Hematopoietic multipotent progenitor cell treated with erythropoietin and hydrocortisone succinate and interleukin-3 and kit ligand, for 4 days (in vitro differentiated cells): Measurements from ENCODE around the gene MT2A.

Experiments
- DNase-seq: peaks from one replicate; pipeline ENCODE4 v3.0.0-alpha.2; 2015

The MT2A gene

DNA sequence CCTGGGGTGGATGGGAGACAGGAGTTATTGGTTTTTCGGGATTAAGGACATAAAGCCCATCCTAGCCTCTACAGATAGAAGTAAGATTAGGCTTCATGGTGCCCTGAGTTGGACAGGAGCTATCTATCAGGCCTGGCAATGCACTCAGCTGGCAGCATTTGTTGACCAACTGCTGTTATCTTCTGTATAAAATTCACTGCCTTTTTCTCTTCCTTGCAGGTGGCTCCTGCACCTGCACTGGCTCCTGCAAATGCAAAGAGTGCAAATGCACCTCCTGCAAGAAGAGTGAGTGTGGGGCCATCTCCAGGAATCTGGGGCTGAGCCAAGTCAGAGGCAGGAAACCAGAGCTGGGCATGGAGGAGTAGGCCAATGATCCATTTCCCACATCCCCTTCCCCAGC, 30.7 kb downstream of the MT2A start:
- no peak for DNase-seq

DNA sequence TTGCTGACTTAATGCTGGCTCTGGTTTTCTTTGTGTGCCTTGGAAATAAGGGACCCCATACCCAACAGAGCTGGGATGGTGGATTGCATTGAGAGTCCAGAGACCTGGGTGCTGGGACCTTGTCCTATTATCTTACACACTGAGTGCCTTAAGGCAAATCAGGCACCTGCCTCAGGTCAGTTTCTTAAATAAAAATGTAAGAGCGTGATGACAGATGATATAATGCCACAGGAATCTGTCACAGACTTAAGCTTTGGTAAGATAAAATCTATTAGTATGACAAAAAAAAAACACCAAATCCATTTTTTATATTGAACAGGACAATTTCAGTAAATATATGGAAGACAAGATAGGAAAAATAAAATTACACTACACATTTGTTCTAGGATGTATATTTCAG, 31.7 kb downstream of the MT2A start:
- no peak for DNase-seq

DNA sequence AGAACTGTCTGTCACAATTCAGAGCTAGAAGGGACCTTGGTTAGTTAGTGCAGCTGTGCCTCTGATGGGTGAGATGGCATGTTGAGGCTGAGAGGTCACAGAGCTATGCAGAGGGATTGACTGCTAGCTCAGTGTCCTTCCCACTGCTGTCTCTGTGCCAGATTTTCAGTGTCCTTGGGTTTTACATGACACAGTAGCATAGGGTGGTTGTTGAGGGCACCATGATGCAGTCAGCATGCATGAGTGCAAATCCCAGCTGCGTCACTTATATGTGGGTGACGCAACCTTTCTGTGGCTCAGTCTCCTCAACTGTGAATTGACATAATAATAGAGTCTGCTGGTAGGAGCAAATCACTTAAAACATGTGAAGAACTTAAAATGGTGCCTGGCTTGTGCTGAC, 32.8 kb downstream of the MT2A start:
- DNase-seq: no peak

DNA sequence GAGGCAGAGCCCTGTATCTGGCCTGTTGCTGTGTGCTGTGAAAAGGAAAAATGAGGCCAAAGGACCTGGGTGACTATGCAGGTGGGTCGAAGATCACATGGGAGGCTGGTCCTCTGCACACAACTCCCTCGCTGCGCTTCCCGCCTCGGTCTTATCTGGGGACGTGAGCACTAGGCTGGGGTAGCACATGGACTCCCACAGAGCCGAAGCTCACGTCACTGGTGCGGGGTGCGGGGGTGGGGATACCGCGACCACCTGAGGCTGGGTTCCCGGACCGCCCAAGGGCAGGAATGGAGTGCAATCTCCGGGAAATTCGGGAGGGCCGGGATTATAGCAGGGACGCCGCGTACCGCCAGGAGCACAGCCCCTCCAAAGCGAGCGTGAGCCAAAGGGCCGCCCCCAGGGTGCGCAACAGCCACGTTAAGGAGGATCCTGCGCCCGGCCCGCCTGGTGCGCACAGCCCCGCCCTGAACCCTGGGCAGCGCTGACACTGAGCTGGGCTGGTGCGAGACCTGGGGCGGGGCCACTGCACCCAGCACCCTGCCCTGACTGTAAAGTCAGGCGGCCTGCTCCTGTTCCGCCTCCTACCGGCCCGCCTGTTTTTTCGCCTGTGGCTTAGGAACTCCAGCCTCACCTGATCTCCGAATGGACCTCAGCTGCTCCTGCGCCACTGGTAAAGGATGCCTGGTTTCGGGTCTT, 34.8 kb downstream of the MT2A start:
- peak; percentile 80 for DNase-seq

DNA sequence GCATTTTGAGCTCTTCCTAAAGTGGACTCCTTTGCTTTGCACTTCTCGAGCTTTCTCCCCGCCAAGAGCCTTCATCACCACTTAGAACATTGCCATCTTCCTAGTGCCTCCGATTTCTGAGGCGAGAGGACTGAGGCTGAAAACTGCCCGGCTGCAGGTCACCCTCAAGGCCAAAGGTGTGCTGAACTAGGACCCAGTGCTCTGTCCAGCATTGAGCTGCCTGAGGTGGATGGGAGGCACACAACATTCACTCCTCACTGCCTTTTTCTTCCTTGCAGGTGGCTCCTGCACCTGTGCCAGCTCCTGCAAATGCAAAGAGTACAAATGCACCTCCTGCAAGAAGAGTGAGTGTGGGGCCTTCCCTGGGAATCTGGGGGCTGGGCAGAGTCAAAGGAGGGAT, 35.4 kb downstream of the MT2A start:
- no peak for DNase-seq

DNA sequence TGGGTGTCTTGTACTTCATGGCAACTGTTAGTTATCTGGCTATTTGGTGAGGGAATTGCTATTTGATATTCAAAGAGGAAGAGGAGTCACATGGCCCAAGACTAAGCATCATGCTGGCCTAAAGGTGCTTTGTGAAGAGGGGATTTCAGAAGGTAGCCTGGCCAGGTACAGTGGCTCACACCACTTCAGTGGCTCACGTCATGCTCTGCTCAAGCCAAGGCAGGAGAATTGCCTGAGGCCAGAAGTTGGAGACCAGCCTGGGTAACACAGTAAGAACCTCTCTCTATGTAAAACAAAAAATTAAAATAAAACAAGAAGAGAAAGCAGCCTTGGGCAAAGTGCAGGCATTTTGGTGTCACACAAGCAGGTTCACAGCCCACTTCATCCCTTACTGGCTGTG, 36.9 kb downstream of the MT2A start:
- no peak for DNase-seq

DNA sequence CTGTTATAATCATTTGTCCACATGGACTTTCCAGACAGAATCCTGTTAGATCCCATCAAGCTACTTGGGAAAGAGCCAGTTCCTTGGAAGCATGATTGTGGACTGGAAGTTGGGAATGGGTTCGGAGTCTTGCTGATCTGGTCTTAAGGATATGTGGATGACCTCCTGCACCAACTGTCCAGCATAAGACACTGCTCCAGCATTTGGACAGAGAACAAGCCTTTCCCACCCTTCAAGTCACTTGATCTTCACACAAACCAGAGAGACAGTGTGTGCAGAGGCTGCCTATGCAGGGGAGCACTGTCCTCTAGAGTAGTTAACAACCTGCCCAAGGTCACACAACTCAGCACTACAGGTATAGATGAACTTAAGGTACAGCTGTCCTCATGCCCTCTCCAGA, 37.5 kb downstream of the MT2A start:
- no peak for DNase-seq

DNA sequence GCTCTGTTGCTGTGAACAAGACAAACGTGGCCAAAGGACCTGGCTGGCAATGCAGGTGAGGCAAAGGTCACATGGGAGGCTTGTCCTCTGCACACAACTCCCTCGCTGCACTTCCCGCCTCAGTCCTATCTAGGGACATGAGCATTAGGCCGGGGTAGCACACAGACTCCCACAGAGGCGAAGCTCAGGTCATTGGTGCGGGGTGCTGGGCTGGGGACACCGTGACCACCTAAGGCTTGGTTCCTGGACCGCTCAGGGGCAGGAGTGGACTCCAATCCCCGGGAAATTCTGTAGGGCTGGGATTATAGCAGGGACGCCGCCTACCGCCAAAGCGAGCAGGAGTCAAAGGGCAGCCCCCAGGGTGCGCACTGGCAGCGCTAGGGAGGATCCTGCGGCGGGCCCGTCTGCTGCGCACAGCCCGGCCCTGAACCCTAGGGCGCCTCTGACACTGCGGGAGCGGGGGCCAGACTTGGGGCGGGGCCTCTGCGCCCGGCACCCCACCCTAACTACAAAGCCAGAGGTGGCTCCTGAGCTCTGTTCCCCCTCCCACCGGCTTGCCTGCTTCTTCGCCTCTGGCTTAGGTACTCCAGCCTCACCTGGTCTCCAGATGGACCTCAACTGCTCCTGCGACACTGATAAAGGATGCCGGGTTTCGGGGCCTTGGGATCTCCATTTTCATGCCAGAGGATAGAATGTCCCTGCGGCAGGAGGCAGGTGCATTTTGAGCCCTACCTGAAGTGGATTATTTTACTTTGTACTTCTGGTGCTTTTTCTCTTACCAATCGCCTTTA, 39.5 kb downstream of the MT2A start:
- DNase-seq: no peak

DNA sequence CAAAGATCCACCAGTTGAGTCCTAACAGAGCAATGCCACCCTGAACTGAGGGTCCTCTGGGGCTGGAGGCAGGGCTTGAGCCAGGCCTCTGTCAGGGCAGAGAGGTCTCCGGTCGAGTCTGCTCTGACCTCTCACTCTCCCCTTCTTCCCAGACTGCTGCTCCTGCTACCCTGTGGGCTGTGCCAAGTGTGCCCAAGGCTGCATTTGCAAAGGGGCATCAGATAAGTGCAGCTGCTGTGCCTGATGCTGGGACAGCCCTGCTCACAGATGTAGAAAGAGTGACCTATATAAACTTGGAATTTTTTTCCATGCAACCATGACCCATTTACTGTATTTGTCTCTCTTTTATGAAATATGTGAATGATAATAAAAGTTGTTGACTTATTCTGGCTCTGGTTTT, 40.9 kb downstream of the MT2A start:
- DNase-seq: no peak

DNA sequence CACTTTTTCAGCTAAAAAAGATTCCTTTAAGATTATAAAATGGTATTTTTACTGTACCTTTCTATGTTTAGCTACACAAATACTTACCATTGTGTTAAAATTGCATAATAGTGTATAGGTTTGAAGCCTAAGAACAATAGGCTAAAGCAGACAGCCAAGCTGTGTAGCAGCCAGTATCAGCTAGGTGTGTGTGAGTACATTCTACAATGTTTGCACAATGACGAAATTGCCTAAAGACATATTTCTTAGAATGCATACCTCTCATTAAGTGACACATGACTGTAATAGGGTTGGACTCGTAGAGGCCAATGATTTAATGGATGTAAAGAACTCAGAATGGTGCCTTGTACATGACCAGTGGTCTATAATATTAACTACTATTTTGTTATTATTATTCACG, 41.4 kb downstream of the MT2A start:
- no peak for DNase-seq

DNA sequence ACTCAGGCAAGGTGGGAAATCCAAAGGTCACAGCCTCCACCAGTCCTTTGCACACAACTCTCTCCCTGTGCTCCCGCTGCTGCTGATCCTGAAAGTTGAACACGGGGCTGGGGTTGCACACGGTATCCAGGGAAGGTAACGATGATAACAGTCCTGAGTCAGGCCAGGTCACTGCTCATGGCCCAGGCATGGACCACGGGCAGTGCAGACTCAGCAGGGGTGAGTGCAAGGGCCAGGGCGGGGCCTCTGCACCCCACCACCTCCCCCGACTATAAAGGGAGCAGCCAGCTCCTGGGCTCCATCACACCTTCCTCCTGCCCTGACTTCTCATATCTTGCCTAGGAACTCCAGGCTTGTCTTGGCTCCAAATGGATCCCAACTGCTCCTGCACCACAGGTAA, 43.2 kb downstream of the MT2A start, which contains the start of gene MT1B:
Gene MT1B, plus strand, starts transcription at position 301 of the 400 bp plus-strand sequence. Its CDS starts 68 bp downstream, at position 369.
- DNase-seq: no peak

DNA sequence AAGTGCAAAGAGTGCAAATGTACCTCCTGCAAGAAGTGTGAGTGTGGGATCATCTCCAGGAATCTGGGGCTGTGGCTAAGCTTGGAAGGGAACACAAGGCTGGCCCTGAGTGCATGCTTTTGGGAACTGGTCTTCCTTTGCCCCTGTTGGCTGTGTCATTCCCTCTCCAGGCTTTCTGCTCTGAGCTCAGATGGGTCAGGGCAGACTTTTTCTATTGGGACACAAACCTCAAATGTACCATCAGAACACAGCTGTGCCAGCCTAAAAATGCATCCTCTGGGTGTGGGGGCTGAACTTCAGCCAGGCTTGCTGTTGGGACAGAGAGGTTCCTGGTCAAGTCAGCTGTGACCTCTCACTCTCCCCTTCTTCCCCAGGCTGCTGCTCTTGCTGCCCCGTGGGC, 44.2 kb downstream of the MT2A start:
- no peak for DNase-seq

DNA sequence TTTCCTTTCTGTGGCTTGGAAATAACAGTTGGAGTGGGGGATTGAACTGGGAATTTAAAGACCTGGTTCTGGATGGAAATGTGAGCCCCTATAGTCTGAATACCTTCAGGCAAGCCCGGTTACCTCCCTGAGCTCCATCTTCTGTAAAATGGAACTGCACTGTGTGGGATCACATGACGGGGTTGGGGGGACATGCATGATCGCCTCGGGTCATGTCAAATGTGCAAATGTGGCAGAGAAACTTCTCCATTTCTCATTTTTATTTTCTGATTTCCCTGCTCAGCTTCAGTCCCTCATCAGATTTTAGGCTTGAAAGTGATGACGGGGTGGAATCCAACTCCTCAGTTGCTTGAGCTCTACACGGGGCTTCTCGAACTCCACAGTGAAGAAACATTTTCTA, 44.8 kb downstream of the MT2A start:
- no peak for DNase-seq

DNA sequence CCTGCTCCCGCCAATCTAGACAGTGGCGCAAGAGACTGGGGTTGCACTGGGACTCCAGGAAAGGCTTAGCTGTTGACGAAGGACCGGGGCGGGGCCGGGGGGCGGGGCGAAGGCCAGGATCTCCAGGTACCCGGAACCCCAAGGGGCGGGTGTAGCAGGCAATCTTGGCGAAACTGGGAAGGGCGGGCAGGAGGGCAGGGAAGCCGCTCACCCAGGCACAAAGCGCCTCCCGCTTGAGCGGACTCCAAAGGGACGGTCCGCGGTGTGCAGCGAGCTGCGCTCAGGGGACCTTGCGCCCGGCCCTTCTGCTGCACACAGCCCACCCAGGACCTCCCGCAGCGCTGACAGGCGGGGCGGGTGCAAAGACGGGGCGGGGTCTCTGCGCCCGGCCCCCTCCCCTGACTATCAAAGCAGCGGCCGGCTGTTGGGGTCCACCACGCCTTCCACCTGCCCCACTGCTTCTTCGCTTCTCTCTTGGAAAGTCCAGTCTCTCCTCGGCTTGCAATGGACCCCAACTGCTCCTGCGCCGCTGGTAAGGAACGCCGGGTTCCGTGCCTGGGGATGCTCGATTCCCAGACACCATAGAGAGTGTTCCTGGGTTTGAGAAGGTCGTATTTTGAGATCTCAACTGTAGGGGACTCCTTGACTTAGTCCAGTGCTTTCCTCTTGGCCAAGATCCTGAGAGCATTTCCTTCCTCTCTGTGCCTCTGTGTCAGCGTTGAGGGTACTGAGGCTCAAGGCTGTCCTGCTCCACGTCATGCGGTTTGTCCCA, 49.4 kb downstream of the MT2A start, which contains the start of gene MT1F:
Gene MT1F, plus strand, starts transcription at position 405 of the 772 bp plus-strand sequence. Its CDS starts 100 bp downstream, at position 505.
- DNase-seq: peak; percentile 85

DNA sequence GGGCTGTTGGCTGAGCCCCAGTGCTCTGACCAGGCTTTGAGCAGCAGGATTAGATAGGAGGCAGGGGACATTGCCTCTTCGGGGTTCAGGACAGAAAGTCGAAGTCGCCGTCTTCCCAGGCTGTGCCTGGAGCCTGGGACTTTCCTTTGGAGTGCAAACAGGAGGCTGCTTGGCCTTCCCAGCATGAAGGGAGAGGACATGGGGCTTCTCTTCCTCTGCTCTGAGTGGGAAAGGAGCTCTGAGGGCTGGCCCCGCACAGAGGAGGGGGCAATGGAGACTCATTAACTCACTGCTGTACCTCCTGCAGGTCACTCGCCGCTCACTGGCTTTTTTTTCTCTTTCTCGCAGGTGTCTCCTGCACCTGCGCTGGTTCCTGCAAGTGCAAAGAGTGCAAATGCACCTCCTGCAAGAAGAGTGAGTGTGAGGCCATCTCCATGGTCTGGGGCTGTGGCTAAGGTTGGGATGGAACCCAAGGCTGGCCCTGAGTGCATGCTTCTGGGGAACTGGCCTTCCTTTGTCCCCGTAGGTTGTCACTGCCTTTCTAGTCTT, 50.0 kb downstream of the MT2A start:
- no peak for DNase-seq
